GM12891 (cell line): ENCODE results near the gene ABHD17B.

Source experiments
- PAX5 ChIP-seq: IDR thresholded peaks from 2 replicates; pipeline ENCODE4 v1.6.1; 2011; ENCODE audit warnings: low read length, moderate library complexity, mild to moderate bottlenecking; ENCODE audit not compliant: insufficient read depth, severe bottlenecking
- POLR2A ChIP-seq: IDR thresholded peaks from 2 replicates; pipeline ENCODE4 v1.6.1; 2011; ENCODE audit warnings: low read depth, low read length, control low read depth
- POLR2AphosphoS5 ChIP-seq: IDR thresholded peaks from 2 replicates; pipeline ENCODE4 v1.6.1; 2011; ENCODE audit warnings: low read depth, low read length, control low read depth
- SPI1 ChIP-seq: IDR thresholded peaks from 2 replicates; pipeline ENCODE4 v1.6.1; 2011; ENCODE audit warnings: low read depth, low read length, control low read depth
- TAF1 ChIP-seq: IDR thresholded peaks from 2 replicates; pipeline ENCODE4 v1.6.1; 2011; ENCODE audit warnings: low read depth, low read length, control low read depth

GRCh38 chr9:71875345-71875744 is 35.6 kb downstream of the ABHD17B start:
- no peak for TF ChIP-seq POLR2A
- no peak for TF ChIP-seq POLR2AphosphoS5
- TF ChIP-seq SPI1: no peak
- TF ChIP-seq TAF1: no peak
- TF ChIP-seq PAX5: no peak
